Heart left ventricle (tissue), 16 donors: ENCODE data around the gene ZBTB7C. TPM values are rescaled to one million over a fixed set of nuclear protein-coding genes. Genes with fewer than 3 reads are reported as not detected.

ENCODE experiments used
- ATAC-seq, 4 donors: fragments of 200-7000 bp; cut with Tn5 transposase; one replicate each; pipeline ENCODE4 v1.9.1; 2020 to 2022; ENCODE audit warnings: moderate library complexity in 4 of 4, mild to moderate bottlenecking in 3 of 4, moderate number of reproducible peaks in 1 of 4
- DNase-seq, 5 donors: peaks; one replicate each; pipeline ENCODE4 v3.0.0-alpha.2; 2020
- H3K27ac ChIP-seq, 12 donors: fragments of 200-600 bp; sonication (generic) in 4 of 12; one replicate each; pipeline versions ENCODE4 v1.5.0 to v1.8.0; 2016 to 2022; ENCODE audit warnings: mild to moderate bottlenecking in 2 of 12
- H3K27me3 ChIP-seq, 9 donors: fragments of 200-600 bp; sonication (generic) in 2 of 9; one replicate each; pipeline versions ENCODE4 v1.5.1 to v1.8.0; 2016 to 2022; ENCODE audit warnings: mild to moderate bottlenecking in 3 of 9
- H3K36me3 ChIP-seq, 9 donors: fragments of 200-600 bp; sonication (generic) in 2 of 9; one replicate each; pipeline versions ENCODE4 v1.5.0 to v1.8.0; 2018 to 2022; ENCODE audit warnings: mild to moderate bottlenecking in 2 of 9
- H3K4me1 ChIP-seq, 12 donors: fragments of 200-600 bp; sonication (generic) in 4 of 12; one replicate each; pipeline versions ENCODE4 v1.5.0 to v1.8.0; 2016 to 2022; ENCODE audit warnings: mild to moderate bottlenecking in 3 of 12
- H3K4me3 ChIP-seq, 12 donors: fragments of 200-600 bp; sonication (generic) in 4 of 12; one replicate each; pipeline versions ENCODE4 v1.5.0 to v1.8.0; 2017 to 2022; ENCODE audit warnings: mild to moderate bottlenecking in 9 of 12, moderate library complexity in 4 of 12
- H3K9me3 ChIP-seq, 12 donors: fragments of 200-600 bp; sonication (generic) in 4 of 12; one replicate each; pipeline versions ENCODE4 v1.5.0 to v1.8.0; 2016 to 2022; ENCODE audit warnings: mild to moderate bottlenecking in 1 of 12
- POLR2A ChIP-seq, 2 donors: fragments of 450-650 bp; IDR thresholded peaks; one replicate each; pipeline ENCODE4 v1.6.1; 2017; ENCODE audit warnings: antibody characterized with exemption in 2 of 2, mild to moderate bottlenecking in 2 of 2, moderate library complexity in 2 of 2
- WGBS, 4 donors: extraction: QIAGEN DNeasy Blood & Tissue Kit in 2 of 4; methylation state at CpG; one replicate each; pipeline versions ENCODE4 v1.1.5 to v1.1.7; 2013 to 2018; 5-methylcytosine and 5-hydroxymethylcytosine counted together
- intact Hi-C, 10 donors: fragments of 100-400 bp; cut with DNase I; formaldehyde crosslinking; loops; one replicate each; pipeline versions ENCODE4 v1.11.1 to v1.14.2; 2022
- polyA plus RNA-seq, 2 donors: library from polyadenylated mRNA; stranded (reverse); fragments of 200-250 nt; gene quantifications; one replicate each; pipeline ENCODE4 v1.2.3, GENCODE V29; 2013
- total RNA-seq, 9 donors: library from RNA; depleted of rRNA in 2 of 9; stranded (reverse); fragments of >200 nt in 2 of 9; fragmentation: NEBNext Ultra II Directional in 3 of 9; extraction: Animal tissue kit (Norgen Biotek cat#: 25700) in 3 of 9; gene quantifications; one replicate each; pipeline versions ENCODE4 v1.1.0 to v1.2.4, GENCODE V29; 2016 to 2023
- TF ChIP-seq, protein P1 (sequence below), 12 donors: fragments of 200-600 bp; sonication (generic) in 4 of 12; IDR thresholded peaks; one replicate each; pipeline versions ENCODE4 v1.5.0 to v1.8.0; 2018 to 2022; ENCODE audit warnings: antibody characterized with exemption in 12 of 12, mild to moderate bottlenecking in 5 of 12
- donor health status: ischemic (EF 13 %, LVEDD 7.1; RV severe dilation, severe dysfunction).
- donor health status: healthy with polysubstance abuse.
- donor health status: DM: no; HTN: yes; CAD: no.
- donor health status: DM: no; HTN: no; CAD: no.
- donor health status: ischemic (EF 25% LVEDD 6.9; RV normal size, moderate dysfunction).
- donor health status: ischemic (EF 25% LVEDD 5.7; RV mildly dilated, moderate dysfunction).
- donor health status: healthy.
- donor health status: DM: yes; HTN: yes; CAD: no.
- donor health status: ischemic (EF 35%, LVEDD 5.7; RV mildly dilated, moderate dysfunction).
- donor health status: nonischemic (EF 11% LVEDD 7.7; RV severe dilation, severe dysfunction).
- donor health status: DM: yes; HTN: yes; CAD: no.
- donor health status: PGD.
- donor health status: ischemic (EF 29% LVEDD 5.4; RV normal size, mild dysfunction).
- donor health status: nonischemic (EF 23%, LVEDD 6.1; RV moderate dilation, normal function).

The ZBTB7C gene
- total and polyA plus RNA-seq, 11 donors, result 0.68 to 7.5 (median 2.3) TPM

GRCh38 chr18:48142353-48142752, 266.8 kb downstream of the ZBTB7C start:
- no peak for TF ChIP-seq POLR2A (IDR thresholded peaks at IDR 0.05)
- TF ChIP-seq, protein P1, sequence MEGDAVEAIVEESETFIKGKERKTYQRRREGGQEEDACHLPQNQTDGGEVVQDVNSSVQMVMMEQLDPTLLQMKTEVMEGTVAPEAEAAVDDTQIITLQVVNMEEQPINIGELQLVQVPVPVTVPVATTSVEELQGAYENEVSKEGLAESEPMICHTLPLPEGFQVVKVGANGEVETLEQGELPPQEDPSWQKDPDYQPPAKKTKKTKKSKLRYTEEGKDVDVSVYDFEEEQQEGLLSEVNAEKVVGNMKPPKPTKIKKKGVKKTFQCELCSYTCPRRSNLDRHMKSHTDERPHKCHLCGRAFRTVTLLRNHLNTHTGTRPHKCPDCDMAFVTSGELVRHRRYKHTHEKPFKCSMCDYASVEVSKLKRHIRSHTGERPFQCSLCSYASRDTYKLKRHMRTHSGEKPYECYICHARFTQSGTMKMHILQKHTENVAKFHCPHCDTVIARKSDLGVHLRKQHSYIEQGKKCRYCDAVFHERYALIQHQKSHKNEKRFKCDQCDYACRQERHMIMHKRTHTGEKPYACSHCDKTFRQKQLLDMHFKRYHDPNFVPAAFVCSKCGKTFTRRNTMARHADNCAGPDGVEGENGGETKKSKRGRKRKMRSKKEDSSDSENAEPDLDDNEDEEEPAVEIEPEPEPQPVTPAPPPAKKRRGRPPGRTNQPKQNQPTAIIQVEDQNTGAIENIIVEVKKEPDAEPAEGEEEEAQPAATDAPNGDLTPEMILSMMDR (IDR thresholded peaks at IDR 0.05), result no peak
- intact Hi-C loops, result no loop called here
- H3K27ac ChIP-seq, result no peak overlapping the region
- ATAC-seq (no peak), DNase-seq (no peak)
- peaks cover 0 to 7% (median 0%) of the 10 kb centered on the region in 9 donors for H3K27me3 ChIP-seq
- H3K4me3 ChIP-seq, result no peak overlapping the region
- H3K4me1 ChIP-seq, result peaks cover 0 to 23% (median 10%) of the 10 kb centered on the region in 12 donors
- no peaks in the 10 kb centered on the region for H3K9me3 ChIP-seq
- no peaks in the 10 kb centered on the region for H3K36me3 ChIP-seq
- 76 to 90% (median 83%) methylated on average over 3 of the region's 3 CpGs for WGBS, 4 donors

- TF ChIP-seq, protein P1 (IDR thresholded peaks at IDR 0.05), result no peak
- TF ChIP-seq POLR2A (IDR thresholded peaks at IDR 0.05), result no peak
- intact Hi-C loops, result no loop called here
- H3K4me3 ChIP-seq, result no peak overlapping the region
- H3K27me3 ChIP-seq, result peaks cover 0 to 21% (median 0%) of the 10 kb centered on the region in 9 donors
- H3K36me3 ChIP-seq, result no peaks in the 10 kb centered on the region
- WGBS, 4 donors, result 70 to 84% (median 77%) methylated on average over 10 of the region's 10 CpGs
- peaks cover 0 to 38% (median 15%) of the 10 kb centered on the region in 12 donors for H3K4me1 ChIP-seq
- DNase-seq (no peak), ATAC-seq (peak in 3 of 4 donors; percentile 3 to 16 (median 15))
- no peaks in the 10 kb centered on the region for H3K9me3 ChIP-seq
- peak overlapping the region in 4 of 12 donors; percentile 23 to 73 (median 64) for H3K27ac ChIP-seq
Observed at GRCh38 chr18:48140731-48141130, 268.5 kb downstream of the ZBTB7C start.

DNA sequence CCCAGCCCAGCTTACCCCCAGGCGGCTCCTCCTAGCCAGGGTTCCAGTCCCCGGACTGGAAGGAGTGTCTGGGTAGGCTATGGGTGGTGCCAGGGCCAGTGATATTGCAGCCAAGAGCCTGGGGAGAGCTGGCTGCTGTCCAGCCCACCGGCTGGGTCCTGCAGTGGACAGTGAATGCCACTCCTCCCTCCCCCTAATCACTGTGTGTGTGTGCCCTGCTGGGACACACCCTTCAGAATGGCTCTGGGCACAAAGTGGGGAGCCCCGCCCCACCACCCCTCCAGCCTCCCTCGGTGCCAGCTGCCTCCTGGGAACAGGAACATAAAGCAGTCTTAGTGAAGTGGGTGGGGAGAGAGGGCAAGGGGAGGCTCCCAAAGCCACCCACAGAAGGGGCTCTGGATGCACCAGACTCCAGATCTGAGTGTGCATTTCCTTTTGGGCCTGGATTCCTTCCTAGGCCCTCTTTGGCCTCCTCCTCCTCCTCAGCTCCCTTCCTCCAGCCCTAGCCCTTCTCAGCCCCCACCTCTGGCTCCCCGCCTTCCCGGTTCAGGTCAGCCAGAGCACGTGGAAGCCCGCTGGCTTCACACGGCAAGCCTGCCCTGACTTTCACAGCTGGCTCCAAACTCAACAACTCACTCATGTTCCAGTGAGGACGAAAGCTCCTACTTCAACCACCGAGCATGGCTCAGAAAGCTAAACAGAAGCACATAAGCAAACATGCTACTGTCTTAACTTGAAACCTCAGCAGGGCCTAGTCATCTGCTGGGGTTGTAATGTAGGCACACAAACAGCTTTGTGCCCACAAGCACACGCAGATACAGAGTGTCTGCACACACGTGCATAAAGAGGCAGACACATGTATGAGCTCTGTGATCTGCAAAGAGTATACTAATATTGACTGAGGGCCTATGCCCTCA, 269.5 kb downstream of the ZBTB7C start:
- peak; percentile 62 to 89 (median 64) for DNase-seq
- TF ChIP-seq POLR2A (IDR thresholded peaks at IDR 0.05), result no peak
- TF ChIP-seq, protein P1 (IDR thresholded peaks at IDR 0.05), result no peak

More for the DNA sequence above, 269.5 kb downstream of the ZBTB7C start:
- peaks cover 0 to 29% (median 2%) of the 10 kb centered on the region in 9 donors for H3K27me3 ChIP-seq
- no peaks in the 10 kb centered on the region for H3K36me3 ChIP-seq
- H3K27ac ChIP-seq, result peak overlapping the region in 5 of 12 donors; percentile 19 to 73 (median 64)
- peaks cover 0 to 41% (median 17%) of the 10 kb centered on the region in 12 donors for H3K4me1 ChIP-seq
- WGBS, 4 donors, result 43 to 53% (median 47%) methylated on average over 12 to 14 of the region's 14 CpGs
- no peak overlapping the region for H3K4me3 ChIP-seq
- intact Hi-C loops, result loop anchor here in 2 of 10 donors (5.0 kb wide), 2 partner anchors 78 to 102 kb away; no protein-coding TSS in a partner anchor
- no peaks in the 10 kb centered on the region for H3K9me3 ChIP-seq
- peak; percentile 84 to 94 (median 86) for ATAC-seq
